GM19238 (cell line): ENCODE measurements around the gene ATXN3L.

Experiments used
- DNase-seq: peaks from one replicate; pipeline ENCODE4 v3.0.0; 2011; ENCODE audit warnings: low spot score; ENCODE audit not compliant: insufficient read length

ATXN3L gene

GRCh38 chrX:13319953-13320352 lies at the start of gene ATXN3L:
Gene ATXN3L, minus strand, starts transcription at chrX:13320053. Its CDS starts 119 bp downstream, at chrX:13319934.
- DNase-seq = no peak

GRCh38 chrX:13369256-13370030 lies 49.6 kb upstream of the ATXN3L start:
- DNase-seq = no peak

GRCh38 chrX:13367950-13368349 lies 48.1 kb upstream of the ATXN3L start:
- no peak for DNase-seq

DNA sequence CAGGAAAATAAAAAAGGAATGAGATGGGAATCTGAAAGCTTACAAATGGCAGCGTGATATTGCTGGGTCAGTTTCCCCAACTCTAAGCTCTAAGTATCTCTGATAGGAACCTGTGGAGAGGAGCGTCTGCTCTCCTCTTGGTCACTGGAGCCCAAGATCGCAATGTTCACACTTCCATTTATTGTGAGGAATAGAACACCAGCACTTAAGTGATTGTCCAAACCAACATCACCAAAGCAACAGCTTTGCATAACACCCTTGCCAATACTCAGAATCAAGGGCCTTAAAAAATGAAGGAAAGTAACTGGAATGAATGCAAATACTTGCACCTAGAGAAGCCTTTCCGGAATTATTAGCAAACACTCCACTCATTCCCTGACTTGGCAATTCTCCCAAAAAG lies 46.8 kb upstream of the ATXN3L start:
- DNase-seq = no peak

DNA sequence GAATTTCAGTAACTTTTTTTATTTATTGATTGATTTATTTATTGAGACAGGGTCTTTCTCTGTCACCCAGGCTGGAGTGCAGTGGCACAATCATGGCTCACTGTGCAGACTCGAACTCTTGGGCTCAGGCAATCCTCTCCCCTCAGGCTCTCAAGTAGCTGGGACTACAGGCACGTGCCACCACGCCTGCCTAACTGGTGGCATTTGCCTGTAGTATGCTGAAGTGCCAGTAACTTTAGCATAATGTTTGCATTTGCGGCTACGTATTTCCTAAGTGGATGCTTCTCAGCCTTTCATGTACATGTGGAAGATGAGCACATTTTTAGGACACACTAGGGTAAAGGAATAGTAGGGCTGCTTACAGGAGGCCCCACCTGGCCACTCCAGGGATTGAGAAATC lies 45.3 kb upstream of the ATXN3L start:
- no peak for DNase-seq

DNA sequence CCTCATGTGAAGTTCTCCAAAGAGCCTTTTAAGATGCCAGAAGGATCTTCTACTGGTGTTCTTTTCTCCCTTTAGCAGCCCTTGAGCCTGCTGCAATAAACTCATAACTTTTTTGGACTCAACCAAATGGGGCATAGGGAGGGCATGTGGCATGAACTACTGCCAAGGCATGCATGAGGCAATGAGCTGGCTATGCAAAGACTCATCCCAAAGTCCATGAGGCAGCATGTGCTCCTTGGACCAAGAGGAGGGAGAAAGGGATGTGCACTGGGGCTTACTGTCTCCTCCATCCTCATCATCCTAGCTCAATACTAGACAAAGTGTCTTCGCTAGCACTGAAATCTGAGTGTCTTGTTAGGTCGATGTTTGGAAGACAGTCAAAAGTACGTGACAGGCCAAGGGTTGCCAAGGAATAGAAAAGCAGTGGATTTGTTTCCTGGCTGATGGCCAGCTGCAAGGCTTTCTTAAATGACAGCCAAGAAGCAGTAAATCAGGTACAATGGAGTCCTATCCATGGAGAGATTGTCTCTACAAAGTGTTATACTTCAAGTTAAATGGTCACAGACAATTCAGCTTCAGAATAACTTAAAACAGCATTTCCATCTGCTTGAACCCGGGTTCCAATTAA lies 44.5 kb upstream of the ATXN3L start:
- no peak for DNase-seq

DNA sequence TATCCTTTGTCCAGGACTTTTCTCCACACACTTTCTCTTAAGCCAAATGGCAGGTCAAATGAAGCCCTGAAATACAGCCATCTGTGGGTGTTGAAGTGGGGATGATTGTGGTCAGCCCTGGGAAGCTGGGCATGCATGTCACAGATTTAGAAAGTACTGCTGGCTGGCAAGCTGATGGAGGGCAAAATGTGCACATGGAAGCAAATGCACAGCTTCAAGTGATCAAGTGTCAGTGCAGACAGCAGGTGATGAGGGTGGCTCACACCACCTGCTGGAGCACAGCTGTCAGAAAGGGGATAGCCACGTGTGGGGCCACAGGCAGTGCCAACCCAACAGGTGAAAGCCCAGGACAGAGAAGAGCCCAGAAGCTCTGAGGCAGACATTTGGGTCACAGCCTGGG lies 40.3 kb upstream of the ATXN3L start:
- DNase-seq = no peak

GRCh38 chrX:13357925-13358324 lies 38.1 kb upstream of the ATXN3L start:
- DNase-seq = no peak

GRCh38 chrX:13346646-13347045 lies 26.8 kb upstream of the ATXN3L start:
- no peak for DNase-seq

GRCh38 chrX:13345438-13345837 lies 25.6 kb upstream of the ATXN3L start:
- no peak for DNase-seq

DNA sequence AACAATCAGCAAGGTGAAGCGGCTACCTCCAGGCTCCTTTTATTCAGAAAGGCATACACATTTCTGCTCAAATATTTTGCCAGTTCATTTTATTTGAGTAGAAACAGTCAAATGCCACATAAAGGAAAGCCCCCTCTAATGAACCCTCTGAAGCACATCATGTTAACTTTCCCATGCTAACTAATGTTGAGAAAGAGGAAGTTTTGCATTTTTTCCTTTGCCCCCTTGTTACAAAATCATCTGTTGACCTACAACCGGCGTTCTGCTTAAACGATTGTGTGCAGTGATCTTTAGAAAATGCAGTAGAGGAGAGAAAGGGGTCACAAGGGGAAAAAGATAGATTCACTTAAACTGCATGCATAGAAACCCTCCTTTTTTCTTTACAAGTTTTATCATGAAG lies 25.2 kb upstream of the ATXN3L start:
- no peak for DNase-seq

- no peak for DNase-seq
These were observed 21.7 kb upstream of the ATXN3L start for GRCh38 chrX:13341491-13342101.

GRCh38 chrX:13340182-13340791 lies 20.4 kb upstream of the ATXN3L start:
- DNase-seq = no peak

- no peak for DNase-seq
These were observed 19.8 kb upstream of the ATXN3L start for GRCh38 chrX:13339607-13340006.

DNA sequence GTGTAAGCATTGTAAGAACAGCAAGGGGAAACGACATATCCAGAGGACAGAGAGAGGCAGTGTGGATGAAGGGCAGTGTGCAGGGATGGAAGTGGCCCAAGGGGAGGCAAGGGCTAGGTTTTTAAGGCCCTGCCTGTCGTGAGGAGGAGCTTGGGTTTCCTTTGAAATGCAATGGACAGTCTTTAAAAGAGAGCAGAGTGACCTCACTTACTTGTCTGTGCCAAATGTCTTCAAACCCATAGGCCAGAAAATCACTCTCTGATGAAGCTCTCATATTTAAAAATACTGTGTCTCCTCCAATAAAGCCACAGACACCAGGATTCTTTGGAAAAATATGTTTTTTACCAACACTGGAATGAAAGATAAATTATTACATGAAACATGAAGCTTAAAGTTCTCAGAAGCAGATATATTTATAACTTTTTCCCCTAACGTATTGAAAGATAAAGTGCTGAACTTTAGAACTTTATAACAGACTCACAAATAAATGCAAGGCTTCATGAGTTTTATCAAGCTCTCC lies 19.2 kb upstream of the ATXN3L start:
- no peak for DNase-seq

- no peak for DNase-seq
These were observed 14.6 kb upstream of the ATXN3L start for GRCh38 chrX:13334491-13334890.

GRCh38 chrX:13330446-13330845 lies 10.6 kb upstream of the ATXN3L start:
- no peak for DNase-seq

GRCh38 chrX:13327666-13328065 lies 7.8 kb upstream of the ATXN3L start:
- no peak for DNase-seq

DNA sequence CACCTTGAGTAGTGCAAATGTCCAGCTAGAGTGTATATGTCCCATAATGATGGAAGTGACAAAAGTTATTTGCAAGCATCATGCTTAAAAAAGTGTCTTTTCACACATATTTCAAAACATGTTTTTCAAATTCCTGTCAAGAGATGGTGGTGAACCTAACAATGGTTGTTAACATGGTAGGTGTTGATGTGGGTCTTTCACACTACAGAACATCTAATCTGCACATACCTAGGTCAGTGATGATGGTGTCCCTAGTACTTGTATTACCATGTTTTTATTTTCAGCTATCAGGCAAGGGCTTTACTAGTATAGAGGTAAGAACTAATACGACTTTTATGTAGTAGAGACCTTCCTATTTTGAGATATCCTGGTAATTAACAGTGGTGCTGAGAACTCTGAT lies 3.4 kb upstream of the ATXN3L start:
- no peak for DNase-seq

- DNase-seq = no peak
These were observed 2.5 kb downstream of the ATXN3L start for GRCh38 chrX:13317366-13317765.

GRCh38 chrX:13311560-13311959 lies 8.3 kb downstream of the ATXN3L start:
- DNase-seq = no peak

- no peak for DNase-seq
These were observed 10.2 kb downstream of the ATXN3L start for GRCh38 chrX:13309631-13310030.
